ENCODE measurements around the gene HEXIM1.
A peak's percentile ranks its signal among the peaks of the same experiment; 100 is the strongest.
"Not testable (repeated sequence)": the region's sequence is repeated elsewhere in the genome, so short reads cannot be mapped to it uniquely, and the experiment has no call there.

HEXIM1 gene

GRCh38 chr17:45113424-45113754 lies 34.9 kb upstream of the HEXIM1 start:
- no peak for DNase-seq (ENCODE audit: low spot score)

GRCh38 chr17:45114117-45114932 lies 34.0 kb upstream of the HEXIM1 start:
- no peak for DNase-seq (ENCODE audit: low spot score)

DNA sequence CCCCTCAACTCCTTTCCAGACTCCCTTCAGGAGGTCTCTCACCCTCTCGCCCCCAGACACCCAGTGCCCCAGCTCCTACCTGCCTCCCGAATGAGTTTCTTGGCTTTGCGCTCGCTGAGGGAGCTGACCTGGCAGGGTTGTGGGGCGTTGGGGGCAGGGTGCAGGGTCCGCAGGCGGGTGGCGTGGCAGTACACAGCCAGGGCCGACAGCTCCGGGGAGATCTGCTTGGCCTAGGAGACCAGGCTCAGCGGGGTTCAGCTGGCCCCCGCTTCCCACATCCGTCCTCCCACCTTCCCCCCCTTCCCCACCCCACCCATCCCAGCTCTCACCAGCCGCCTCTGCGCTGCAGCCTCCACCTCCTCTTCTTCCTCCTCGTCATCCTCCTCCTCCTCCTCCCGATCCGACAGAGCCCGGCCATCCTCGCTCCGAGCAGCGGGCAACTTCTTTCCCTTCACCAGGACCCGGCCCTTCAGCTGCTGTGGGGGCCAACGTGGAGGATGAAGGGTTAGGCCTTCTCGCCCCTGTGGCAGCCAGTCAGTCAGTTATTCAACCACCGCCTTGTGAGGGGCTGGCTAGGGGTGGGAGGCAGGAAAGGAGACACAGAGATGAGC lies 33.2 kb upstream of the HEXIM1 start:
- DNase-seq (ENCODE audit: low spot score): no peak

DNA sequence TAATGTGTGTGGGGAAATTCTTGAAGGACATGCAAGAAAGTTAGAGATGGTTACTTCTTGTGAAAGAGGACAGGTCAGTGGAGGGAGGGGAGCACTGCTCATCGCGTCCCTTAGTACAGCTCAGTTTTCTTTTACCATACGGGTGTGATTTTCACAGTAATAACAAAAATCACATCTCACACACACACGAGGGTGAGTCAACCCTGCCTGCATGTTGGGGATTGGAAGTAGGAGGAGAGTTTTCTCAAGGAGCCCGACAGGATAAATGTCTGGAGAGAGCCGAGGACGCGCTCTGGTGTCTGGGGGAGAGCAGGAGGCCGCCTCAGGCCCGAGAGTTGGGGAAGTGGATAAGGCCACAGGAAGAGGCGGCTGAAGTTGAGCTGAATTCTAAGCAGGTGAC lies 32.4 kb upstream of the HEXIM1 start:
- DNase-seq (ENCODE audit: low spot score): no peak

- DNase-seq (ENCODE audit: low spot score): no peak
Measured at GRCh38 chr17:45116434-45117016, 31.8 kb upstream of the HEXIM1 start.

DNA sequence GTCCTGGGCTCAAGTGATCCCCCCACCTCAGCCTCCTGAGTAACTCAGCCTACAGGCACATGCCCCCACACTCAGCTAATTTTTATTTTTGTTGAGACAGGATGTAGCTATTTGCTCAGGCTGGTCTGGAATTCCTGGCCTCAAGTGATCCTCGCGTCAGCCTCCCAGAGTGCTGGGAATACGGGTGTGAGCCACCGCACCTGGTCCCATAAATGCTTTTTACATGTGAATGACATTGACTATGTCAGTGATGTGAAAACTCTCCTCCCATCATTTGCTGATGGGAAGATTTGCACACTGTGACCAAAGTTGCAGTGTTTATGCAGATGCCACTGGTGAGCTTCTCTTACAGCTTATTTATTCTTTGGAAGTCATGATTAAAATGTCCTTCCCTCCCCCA lies 30.9 kb upstream of the HEXIM1 start:
- no peak for DNase-seq (ENCODE audit: low spot score)

DNA sequence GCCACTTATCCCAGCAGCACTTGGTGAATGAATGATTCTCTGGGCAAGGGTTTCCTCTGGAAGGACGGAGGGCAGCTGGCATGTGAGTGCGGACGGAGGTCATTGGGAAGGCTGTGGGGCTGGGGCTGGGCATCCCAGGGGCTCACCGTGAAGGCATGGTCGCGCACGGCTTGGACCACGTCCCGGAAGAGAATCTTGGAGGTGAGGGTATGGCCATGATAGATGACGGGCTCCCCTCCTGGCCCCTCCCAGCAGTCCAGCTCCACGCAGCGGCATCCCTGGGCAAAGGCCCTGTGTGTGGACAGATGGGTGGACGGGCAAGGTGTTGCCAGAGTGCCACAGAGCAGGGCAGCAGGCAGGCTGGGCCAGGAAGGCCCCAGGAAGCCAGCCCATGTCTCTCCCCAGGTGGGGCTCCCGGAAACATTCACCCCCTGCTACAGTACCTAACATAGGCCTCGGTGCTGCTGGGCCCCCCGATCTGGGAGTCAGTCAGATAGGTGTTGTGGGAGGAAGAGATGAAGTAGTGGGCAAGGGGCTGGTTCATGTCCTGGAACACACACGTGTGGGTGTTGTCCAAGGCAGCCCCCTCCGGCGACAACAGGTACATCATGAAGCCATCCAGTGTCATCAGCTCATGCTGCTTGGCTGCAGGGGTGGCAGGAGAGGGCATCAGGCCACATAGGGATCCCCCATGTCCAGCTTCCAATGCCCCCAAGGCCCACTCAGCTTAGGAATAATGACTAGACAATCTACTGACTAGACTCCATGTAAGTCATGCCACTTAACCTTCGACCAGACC lies 30.2 kb upstream of the HEXIM1 start:
- no peak for DNase-seq (ENCODE audit: low spot score)

DNA sequence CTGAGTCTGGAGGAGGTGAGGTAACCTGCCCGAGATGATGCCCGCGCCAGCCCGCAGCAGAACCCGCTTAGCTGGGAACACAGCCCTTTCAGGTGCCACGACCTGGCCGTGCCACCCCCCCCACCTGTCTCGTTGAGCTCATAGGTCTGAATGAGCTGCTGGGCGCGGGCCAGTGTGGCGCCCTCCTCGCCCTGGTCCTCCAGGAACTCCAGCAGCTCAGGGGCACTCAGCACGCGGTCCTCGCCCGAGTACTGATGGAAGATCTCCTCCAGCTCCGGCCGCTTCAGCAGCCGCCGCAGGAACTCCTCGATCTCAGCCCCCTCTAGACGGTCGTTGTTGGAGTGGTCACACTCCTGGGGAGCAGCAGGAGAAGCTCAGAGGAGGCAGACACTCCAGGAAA lies 29.6 kb upstream of the HEXIM1 start:
- DNase-seq (ENCODE audit: low spot score): no peak

- no peak for DNase-seq (ENCODE audit: low spot score)
Measured at GRCh38 chr17:45119964-45120363, 28.3 kb upstream of the HEXIM1 start.

DNA sequence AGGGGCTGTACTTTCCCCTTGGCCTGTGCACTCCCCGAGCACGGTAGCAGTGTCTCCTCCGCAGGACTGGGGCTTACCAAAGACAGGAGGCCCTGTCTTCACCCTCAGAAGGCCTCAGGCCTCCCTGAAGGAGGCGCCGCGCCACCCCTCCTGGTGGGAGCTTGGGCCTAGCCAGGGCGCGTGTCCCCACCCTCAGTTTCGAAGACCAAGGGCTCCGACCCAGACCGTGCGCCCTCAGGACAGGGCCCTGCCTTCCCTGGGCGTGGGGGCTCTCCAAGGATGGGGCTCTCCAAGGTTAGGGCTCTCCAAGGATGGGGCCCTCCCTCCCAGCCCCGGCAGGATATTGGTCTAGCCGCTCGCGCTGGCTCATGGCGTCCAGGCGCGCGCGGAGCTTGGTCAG lies 27.7 kb upstream of the HEXIM1 start:
- no peak for DNase-seq (ENCODE audit: low spot score)

DNA sequence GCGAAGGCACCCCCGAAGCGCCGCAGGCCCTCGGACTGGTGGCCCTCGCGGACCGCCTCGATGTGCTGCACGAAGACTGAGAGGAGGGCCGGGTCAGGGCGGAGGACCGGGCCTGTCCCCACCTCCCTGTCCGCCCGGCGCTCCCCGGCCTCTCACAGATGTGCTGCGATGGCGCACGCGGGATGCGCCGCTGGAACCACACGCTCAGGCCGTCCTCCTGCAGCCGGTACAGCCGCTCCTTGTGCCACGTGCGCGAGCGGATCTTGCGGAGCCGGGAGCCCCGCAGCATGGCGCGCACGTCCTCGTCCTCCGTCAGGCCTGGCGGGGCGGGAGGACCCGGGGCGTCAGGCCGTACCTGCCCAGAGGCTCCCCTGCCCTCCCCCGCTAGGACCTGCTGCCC lies 27.2 kb upstream of the HEXIM1 start:
- no peak for DNase-seq (ENCODE audit: low spot score)

DNA sequence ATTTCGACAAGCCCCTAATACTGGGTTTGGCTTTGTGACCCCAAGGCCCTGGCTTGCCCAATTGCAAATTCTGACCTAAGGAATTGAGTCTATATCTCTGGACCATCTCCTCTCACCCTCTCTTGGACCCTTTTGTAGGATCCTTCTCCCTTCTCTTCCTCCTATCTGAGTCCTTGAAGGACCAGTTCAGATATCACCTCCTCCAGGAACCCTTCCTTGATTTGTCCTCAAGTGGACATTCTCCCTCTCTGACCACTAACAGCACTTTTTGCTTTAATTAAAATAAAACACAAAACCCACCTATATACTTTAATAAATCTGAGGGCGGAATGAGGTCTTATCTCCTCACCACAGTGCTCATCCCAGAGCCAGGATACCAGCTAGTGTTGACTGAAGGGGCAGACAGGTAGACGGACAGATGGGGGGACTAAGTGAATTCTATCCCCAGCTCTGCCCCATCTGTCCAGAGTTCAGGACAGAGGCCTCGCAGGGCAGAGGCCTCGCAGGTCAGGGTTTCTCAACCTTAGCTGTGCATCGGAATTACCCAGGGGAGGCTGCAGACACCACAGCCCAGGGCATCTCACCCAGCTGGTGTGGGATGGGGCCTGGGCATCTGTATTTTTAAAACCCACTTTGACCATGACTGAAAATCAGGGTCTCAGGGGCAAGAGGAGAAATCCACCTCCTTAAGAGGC lies 25.1 kb upstream of the HEXIM1 start:
- no peak for DNase-seq (ENCODE audit: low spot score)

DNA sequence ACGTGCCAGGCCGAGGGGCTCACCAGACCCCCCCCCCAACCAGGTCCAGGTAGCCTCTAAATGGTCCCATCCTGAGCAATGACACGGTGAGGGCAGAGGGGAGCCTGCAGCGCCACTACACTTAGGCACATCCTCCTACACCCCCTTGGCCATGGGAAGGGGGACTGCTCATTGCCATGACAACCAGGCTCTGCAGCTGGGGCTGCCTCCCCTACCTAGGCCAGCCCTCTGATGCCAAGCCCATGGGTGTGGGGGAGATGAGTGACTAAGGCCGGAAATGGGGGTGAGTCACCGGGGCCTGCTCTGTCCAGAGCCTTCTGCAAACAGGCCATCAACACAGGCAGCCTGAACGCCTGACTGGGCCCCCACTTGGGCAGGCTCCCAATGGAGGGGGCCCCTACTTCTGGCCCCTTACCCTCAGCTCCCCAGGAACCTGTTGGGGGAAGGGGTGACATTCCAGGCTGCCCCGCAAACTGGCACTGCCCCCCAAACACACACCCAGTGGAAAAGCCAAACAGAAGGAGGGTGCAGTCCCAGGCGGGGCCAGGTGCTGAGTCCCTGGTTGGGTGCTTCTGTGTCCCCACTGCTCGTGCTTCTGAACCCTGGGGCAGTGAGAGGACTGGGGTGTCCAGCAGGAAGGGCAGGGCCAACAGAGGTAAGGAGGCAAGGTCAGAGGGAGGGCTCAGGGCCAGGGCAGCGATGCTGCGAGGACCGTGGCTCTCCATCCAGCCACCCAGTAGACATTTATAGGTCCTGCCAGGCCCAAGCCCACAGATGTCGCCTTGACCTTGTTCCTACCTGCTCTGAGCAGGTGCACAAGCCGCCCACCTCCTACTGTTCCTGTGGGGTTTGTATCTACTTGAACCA lies 24.1 kb upstream of the HEXIM1 start:
- DNase-seq (ENCODE audit: low spot score): peak; percentile 90

DNA sequence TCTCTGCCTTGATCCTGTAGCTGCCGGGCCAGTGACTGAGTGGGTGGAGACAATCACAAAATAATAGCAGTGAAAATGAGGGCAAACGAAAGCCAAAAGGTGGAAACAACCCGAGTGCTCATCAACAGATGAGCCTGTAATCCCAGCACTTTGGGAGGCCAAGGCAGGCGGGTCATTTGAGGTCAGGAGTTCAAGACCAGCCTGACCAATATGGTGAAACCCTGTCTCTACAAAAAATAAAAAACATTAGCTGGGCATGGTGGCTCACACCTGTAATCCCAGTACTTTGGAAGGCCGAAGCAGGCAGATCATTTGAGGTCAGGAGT lies 23.5 kb upstream of the HEXIM1 start:
- DNase-seq (ENCODE audit: low spot score): not testable (repeated sequence)

DNA sequence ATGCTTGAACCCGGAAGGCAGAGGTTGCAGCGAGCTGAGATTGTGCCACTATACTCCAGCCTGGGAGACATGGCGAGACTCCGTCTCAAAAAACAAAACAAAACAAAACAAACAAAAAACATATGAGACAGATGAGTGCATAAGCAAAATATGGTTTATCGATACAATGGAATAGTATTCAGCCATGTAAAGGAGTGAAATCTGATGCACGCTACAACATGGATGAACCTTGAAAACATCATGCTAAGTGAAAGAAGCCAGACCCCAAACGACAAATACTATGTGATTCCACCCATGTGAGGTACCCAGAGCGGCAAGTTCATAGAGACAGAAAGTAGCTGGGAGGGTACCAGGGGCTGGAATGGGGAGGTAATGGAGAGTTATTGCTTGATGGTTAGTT lies 22.8 kb upstream of the HEXIM1 start:
- no peak for DNase-seq (ENCODE audit: low spot score)

- no peak for DNase-seq (ENCODE audit: low spot score)
Measured at GRCh38 chr17:45127207-45127547, 21.1 kb upstream of the HEXIM1 start.

GRCh38 chr17:45127548-45128300 lies 20.6 kb upstream of the HEXIM1 start:
- peak; percentile 64 for DNase-seq (ENCODE audit: low spot score)

- DNase-seq (ENCODE audit: low spot score): no peak
Measured at GRCh38 chr17:45128331-45128730, 19.9 kb upstream of the HEXIM1 start.

- no peak for DNase-seq (ENCODE audit: low spot score)
Measured at GRCh38 chr17:45128989-45129388, 19.3 kb upstream of the HEXIM1 start.

GRCh38 chr17:45129426-45129939 lies 18.8 kb upstream of the HEXIM1 start:
- DNase-seq (ENCODE audit: low spot score): peak; percentile 49

Data from kidney tubule cell (primary cell).